NT2/D1 (cell line): ENCODE measurements around the gene CTNNA3.
A peak's percentile ranks its signal among the peaks of the same experiment; 100 is the strongest.

Source experiments
- DNase-seq: peaks from one replicate; pipeline ENCODE4 v3.0.0-alpha.2; 2011; ENCODE audit warnings: low read depth, low spot score
- H3K27me3 ChIP-seq: 2 replicates; pipeline ENCODE4 v1.6.0; 2011; ENCODE audit warnings: mild to moderate bottlenecking; ENCODE audit not compliant: insufficient read length, insufficient read depth
- H3K36me3 ChIP-seq: 2 replicates; pipeline ENCODE4 v1.6.1; 2011; ENCODE audit warnings: mild to moderate bottlenecking, low read length, mixed read lengths; ENCODE audit not compliant: insufficient read depth, insufficient read length
- H3K4me1 ChIP-seq: 2 replicates; pipeline ENCODE4 v1.5.1; 2011; ENCODE audit not compliant: insufficient read depth, insufficient read length
- H3K4me3 ChIP-seq: 2 replicates; pipeline ENCODE4 v1.5.1; 2011; ENCODE audit warnings: low read depth; ENCODE audit not compliant: insufficient read length
- H3K9ac ChIP-seq: 2 replicates; pipeline ENCODE4 v1.6.0; 2011; ENCODE audit warnings: low read depth; ENCODE audit not compliant: insufficient read length
- H3K9me3 ChIP-seq: 2 replicates; pipeline ENCODE4 v1.5.1; 2011; ENCODE audit warnings: mild to moderate bottlenecking, low read length; ENCODE audit not compliant: insufficient read depth
- SUZ12 ChIP-seq: IDR thresholded peaks from 2 replicates; pipeline ENCODE4 v1.6.1; 2011; ENCODE audit not compliant: insufficient read length, insufficient read depth; ENCODE audit errors: extremely low read depth
- YY1 ChIP-seq: IDR thresholded peaks from 2 replicates; pipeline ENCODE4 v1.6.1; 2011; ENCODE audit not compliant: insufficient read length, insufficient read depth
- ZNF274 ChIP-seq: IDR thresholded peaks from 2 replicates; pipeline ENCODE4 v1.6.1; 2011; ENCODE audit warnings: mild to moderate bottlenecking, low read depth, low read length

CTNNA3 gene

DNA sequence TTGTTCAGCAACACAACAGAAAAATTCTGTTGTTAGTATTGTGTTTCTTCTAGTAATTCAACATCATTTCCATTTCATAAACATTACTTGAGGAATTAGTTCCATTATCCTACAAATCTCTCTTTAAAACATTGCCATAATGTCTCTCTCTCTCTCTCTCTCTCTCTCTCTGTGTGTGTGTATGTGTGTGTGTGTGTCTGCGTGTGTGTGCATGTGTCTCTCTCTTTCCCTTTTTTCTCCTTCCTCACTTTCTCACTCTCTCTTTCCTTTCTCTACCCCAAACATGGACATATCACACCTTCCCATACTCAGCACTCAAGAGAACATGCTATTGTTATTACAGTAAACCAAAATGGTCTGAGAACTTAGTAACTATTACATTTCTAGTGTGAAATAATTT is 753.6 kb downstream of the CTNNA3 start:
- H3K36me3 ChIP-seq = no peaks in the 10 kb centered on the region
- H3K27me3 ChIP-seq = no peaks in the 10 kb centered on the region
- no peaks in the 10 kb centered on the region for H3K9me3 ChIP-seq
- TF ChIP-seq YY1 (no peak), ZNF274 (no peak), SUZ12 (no peak)
- no peak overlapping the region for H3K9ac ChIP-seq
- DNase-seq = no peak
- no peaks in the 10 kb centered on the region for H3K4me1 ChIP-seq
- H3K4me3 ChIP-seq = no peak overlapping the region

DNA sequence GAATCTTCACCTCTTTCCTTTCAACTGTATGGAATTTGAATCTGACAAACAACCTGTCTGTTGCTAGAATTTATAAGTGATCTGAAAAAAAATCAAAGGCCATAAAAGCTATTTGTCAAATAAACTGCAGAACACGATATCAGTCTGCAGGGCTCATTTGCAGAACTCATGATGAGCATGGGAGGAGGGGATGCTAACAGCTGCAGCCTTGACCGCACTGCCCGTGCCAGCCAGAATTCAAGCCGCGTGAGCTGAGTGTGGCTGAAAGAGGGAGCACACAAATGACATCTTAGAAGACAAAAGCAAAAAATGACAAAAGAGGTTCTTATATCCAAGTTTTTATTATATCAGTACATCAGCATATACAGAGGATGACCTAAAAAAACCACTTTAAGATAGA is 754.5 kb downstream of the CTNNA3 start:
- no peak overlapping the region for H3K9ac ChIP-seq
- TF ChIP-seq ZNF274 (no peak), YY1 (no peak), SUZ12 (no peak)
- no peaks in the 10 kb centered on the region for H3K36me3 ChIP-seq
- H3K4me1 ChIP-seq = no peaks in the 10 kb centered on the region
- H3K27me3 ChIP-seq = no peaks in the 10 kb centered on the region
- no peak overlapping the region for H3K4me3 ChIP-seq
- no peaks in the 10 kb centered on the region for H3K9me3 ChIP-seq
- DNase-seq = no peak

GRCh38 chr10:66940965-66941364 is 755.0 kb downstream of the CTNNA3 start:
- H3K27me3 ChIP-seq = no peaks in the 10 kb centered on the region
- no peak overlapping the region for H3K4me3 ChIP-seq
- no peak overlapping the region for H3K9ac ChIP-seq
- H3K4me1 ChIP-seq = no peaks in the 10 kb centered on the region
- H3K9me3 ChIP-seq = no peaks in the 10 kb centered on the region
- DNase-seq = no peak
- TF ChIP-seq SUZ12 = no peak
- TF ChIP-seq ZNF274 = no peak
- TF ChIP-seq YY1 = no peak
- no peaks in the 10 kb centered on the region for H3K36me3 ChIP-seq

DNA sequence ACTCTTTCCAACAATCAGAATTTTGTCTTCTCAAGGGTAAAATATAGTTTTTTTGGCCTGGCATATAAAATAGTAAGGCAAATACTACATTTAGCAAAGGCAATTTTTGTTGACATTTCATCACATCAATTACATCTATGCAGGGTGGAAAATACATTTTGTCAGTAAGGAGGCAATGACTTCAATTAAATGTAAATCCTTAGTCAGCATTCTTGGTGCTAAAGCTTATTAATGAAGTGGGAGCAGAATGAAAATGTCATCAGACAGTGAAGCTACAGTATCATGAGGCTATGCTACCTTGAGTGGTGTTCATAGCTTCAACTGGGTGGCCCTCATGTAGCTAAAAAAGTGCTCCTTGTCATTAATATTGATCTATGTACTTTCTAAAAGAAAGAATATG is 761.3 kb downstream of the CTNNA3 start:
- Histone ChIP-seq H3K4me1 (no peaks in the 10 kb centered on the region), H3K36me3 (no peaks in the 10 kb centered on the region)
- TF ChIP-seq SUZ12 (no peak), ZNF274 (no peak), YY1 (no peak)

DNA sequence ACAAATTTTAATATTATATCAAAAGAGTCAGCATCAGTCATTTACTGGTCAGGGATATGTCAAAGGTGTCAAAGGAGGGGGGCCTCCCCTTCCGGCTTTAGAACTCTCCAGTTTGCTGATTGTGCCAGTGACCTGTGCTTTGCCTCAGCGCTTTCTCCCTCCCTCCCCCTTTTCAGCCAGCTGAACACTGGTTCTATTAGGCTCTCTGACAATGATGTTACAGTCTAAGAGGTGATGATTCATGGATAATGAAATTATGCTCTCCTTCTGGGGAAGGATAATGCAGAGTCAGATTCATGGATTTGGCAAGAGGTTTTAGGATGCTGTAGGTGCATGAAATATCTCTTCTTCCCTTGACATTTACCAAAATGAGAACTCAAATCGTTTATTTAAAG is 764.0 kb downstream of the CTNNA3 start:
- Histone ChIP-seq H3K4me1 (no peaks in the 10 kb centered on the region), H3K4me3 (no peak overlapping the region), H3K9me3 (no peaks in the 10 kb centered on the region), H3K9ac (no peak overlapping the region), H3K27me3 (peaks cover 7% of the 10 kb centered on the region), H3K36me3 (no peaks in the 10 kb centered on the region)
- no peak for TF ChIP-seq YY1
- TF ChIP-seq SUZ12 = no peak
- no peak for TF ChIP-seq ZNF274
- DNase-seq = no peak

More for the DNA sequence above, 761.3 kb downstream of the CTNNA3 start:
- H3K27me3 ChIP-seq = no peaks in the 10 kb centered on the region
- H3K9ac ChIP-seq = no peak overlapping the region
- no peaks in the 10 kb centered on the region for H3K9me3 ChIP-seq
- no peak for DNase-seq
- H3K4me3 ChIP-seq = no peak overlapping the region

DNA sequence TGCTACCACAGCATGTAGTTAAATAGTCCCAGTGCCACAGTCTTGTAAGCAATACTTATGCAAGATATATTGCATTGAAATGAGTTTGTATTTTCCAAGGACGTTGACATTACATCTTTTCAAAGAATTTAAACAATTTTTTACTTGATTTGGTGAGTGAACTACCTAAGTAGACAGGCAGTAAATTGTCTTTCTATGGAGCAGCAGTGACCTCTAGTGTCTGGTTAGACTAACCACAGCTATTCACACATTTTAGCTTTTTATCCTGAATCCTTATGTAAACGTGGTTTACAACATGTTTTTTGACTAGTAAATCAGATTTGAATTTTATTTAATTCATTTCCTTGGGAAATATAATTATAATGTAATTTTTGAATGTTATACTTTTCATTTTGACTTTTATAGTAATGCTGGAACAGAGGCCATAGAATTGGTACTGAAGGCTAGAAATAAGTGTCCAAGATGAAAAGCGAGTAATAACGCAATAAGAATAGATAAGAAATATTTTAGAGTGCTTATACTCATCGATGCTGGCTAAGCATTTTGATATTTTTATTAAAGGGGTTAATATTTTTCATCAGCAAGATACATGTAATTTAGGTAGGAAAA is 764.6 kb downstream of the CTNNA3 start:
- Histone ChIP-seq H3K4me1 (no peaks in the 10 kb centered on the region), H3K36me3 (no peaks in the 10 kb centered on the region), H3K4me3 (no peak overlapping the region), H3K9me3 (no peaks in the 10 kb centered on the region), H3K9ac (no peak overlapping the region), H3K27me3 (peaks cover 7% of the 10 kb centered on the region)
- peak; percentile 30 for DNase-seq
- TF ChIP-seq SUZ12 (no peak), YY1 (no peak), ZNF274 (no peak)

DNA sequence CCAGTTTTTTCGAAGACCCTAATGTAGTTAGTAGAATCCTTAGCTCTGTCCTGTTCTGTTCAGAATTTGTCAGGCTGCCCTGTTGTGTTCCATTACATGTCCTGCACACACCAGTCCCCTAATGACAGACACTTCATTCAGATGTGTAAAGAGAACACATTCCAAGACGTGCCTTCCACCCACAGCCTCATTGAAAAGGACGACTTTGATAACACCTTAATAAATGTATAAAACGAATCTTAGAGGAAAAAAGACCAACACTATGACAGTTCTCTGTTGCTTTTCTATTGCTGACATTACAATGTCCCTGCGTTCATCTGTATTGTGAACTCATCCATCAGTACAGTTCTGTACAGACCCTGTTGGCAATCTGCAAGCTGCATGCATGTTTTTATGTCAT is 766.6 kb downstream of the CTNNA3 start:
- no peaks in the 10 kb centered on the region for H3K9me3 ChIP-seq
- peaks cover 7% of the 10 kb centered on the region for H3K27me3 ChIP-seq
- TF ChIP-seq YY1 (no peak), SUZ12 (no peak), ZNF274 (no peak)
- no peaks in the 10 kb centered on the region for H3K4me1 ChIP-seq
- no peak overlapping the region for H3K9ac ChIP-seq
- H3K36me3 ChIP-seq = no peaks in the 10 kb centered on the region
- no peak for DNase-seq
- H3K4me3 ChIP-seq = no peak overlapping the region

GRCh38 chr10:66928776-66929175 is 767.2 kb downstream of the CTNNA3 start:
- Histone ChIP-seq H3K4me3 (no peak overlapping the region), H3K4me1 (no peaks in the 10 kb centered on the region), H3K9me3 (no peaks in the 10 kb centered on the region), H3K9ac (no peak overlapping the region), H3K36me3 (no peaks in the 10 kb centered on the region), H3K27me3 (peaks cover 7% of the 10 kb centered on the region)
- TF ChIP-seq SUZ12 = no peak
- TF ChIP-seq ZNF274 = no peak
- TF ChIP-seq YY1 = no peak
- no peak for DNase-seq
